Hepatocyte (in vitro differentiated cells): Measurements from ENCODE around the gene IFNL2. TPM values are rescaled to one million over a fixed set of nuclear protein-coding genes. Genes with fewer than 3 reads are reported as not detected.
"Not testable (repeated sequence)": the region's sequence is repeated elsewhere in the genome, so short reads cannot be mapped to it uniquely, and the experiment has no call there.

ENCODE experiments used
- DNase-seq: peaks from one replicate; pipeline ENCODE4 v3.0.0-alpha.2; 2016; ENCODE audit warnings: low spot score
- H2AFZ ChIP-seq: fragments of 200-600 bp; sonication (generic); 2 replicates; pipeline ENCODE4 v1.6.0; 2016; ENCODE audit warnings: antibody characterized with exemption, mild to moderate bottlenecking
- H3K27ac ChIP-seq: fragments of 200-600 bp; sonication (generic); 2 replicates; pipeline ENCODE4 v1.5.1; 2016; ENCODE audit warnings: mild to moderate bottlenecking
- H3K27me3 ChIP-seq: fragments of 200-600 bp; sonication (generic); 2 replicates; pipeline ENCODE4 v1.6.1; 2016
- H3K36me3 ChIP-seq: fragments of 200-600 bp; sonication (generic); replicated peaks from 2 replicates; pipeline ENCODE4 v1.5.1; 2016; ENCODE audit warnings: low read depth; ENCODE audit not compliant: insufficient read depth
- H3K4me1 ChIP-seq: fragments of 200-600 bp; sonication (generic); 2 replicates; pipeline ENCODE4 v1.5.1; 2016; ENCODE audit warnings: mild to moderate bottlenecking, moderate library complexity; ENCODE audit not compliant: insufficient read depth
- H3K4me2 ChIP-seq: fragments of 200-600 bp; sonication (generic); 2 replicates; pipeline ENCODE4 v1.6.0; 2016
- H3K4me3 ChIP-seq: fragments of 200-600 bp; sonication (generic); 2 replicates; pipeline ENCODE4 v1.5.1; 2016; ENCODE audit warnings: mild to moderate bottlenecking
- H3K79me2 ChIP-seq: fragments of 200-600 bp; sonication (generic); 2 replicates; pipeline ENCODE4 v1.6.0; 2017; ENCODE audit warnings: mild to moderate bottlenecking
- H3K9me2 ChIP-seq: fragments of 200-600 bp; sonication (generic); replicated peaks from 2 replicates; pipeline ENCODE4 v1.6.0; 2017; ENCODE audit warnings: mild to moderate bottlenecking; ENCODE audit not compliant: insufficient read depth
- H3K9me3 ChIP-seq: fragments of 200-600 bp; sonication (generic); 2 replicates; pipeline ENCODE4 v1.5.1; 2016; ENCODE audit warnings: low read depth, mild to moderate bottlenecking
- H4K20me1 ChIP-seq: fragments of 200-600 bp; sonication (generic); 2 replicates; pipeline ENCODE4 v1.6.0; 2016; ENCODE audit warnings: mild to moderate bottlenecking; ENCODE audit not compliant: insufficient read depth, poor library complexity, severe bottlenecking
- CTCF ChIP-seq: fragments of 200-600 bp; sonication (generic); IDR thresholded peaks from 2 replicates; pipeline ENCODE4 v1.5.1; 2016; ENCODE audit warnings: antibody characterized with exemption, mild to moderate bottlenecking; ENCODE audit not compliant: poor library complexity
- EZH2 ChIP-seq: fragments of 200-600 bp; sonication (generic); IDR thresholded peaks from 2 replicates; pipeline ENCODE4 v1.6.1; 2016; ENCODE audit warnings: antibody characterized with exemption, mild to moderate bottlenecking, borderline replicate concordance
- EZH2phosphoT487 ChIP-seq: fragments of 200-600 bp; sonication (generic); IDR thresholded peaks from one replicate; pipeline ENCODE4 v1.6.1; 2018; ENCODE audit warnings: antibody characterized with exemption, mild to moderate bottlenecking, low read depth, moderate library complexity; ENCODE audit not compliant: unreplicated experiment, severe bottlenecking
- WGBS: methylation state at CpG from one replicate; pipeline ENCODE4 v1.1.6; 2016; ENCODE audit warnings: low lambda C conversion rate; ENCODE audit errors: missing lambda C conversion rate; 5-methylcytosine and 5-hydroxymethylcytosine counted together
- polyA plus RNA-seq: library from polyadenylated mRNA; unstranded; fragments of >200 nt; fragmentation: Nextera tagmentation; extraction: Ambion mirVana; gene quantifications from 2 replicates; pipeline ENCODE4 v1.2.1, GENCODE V29; 2016
- total RNA-seq: library from RNA; depleted of rRNA; stranded (reverse); fragments of >200 nt; gene quantifications from 2 replicates; pipeline ENCODE4 v1.2.3, GENCODE V29; 2014

Gene IFNL2
- total and polyA plus RNA-seq, 2 experiments from 2014 or later = not detected

DNA sequence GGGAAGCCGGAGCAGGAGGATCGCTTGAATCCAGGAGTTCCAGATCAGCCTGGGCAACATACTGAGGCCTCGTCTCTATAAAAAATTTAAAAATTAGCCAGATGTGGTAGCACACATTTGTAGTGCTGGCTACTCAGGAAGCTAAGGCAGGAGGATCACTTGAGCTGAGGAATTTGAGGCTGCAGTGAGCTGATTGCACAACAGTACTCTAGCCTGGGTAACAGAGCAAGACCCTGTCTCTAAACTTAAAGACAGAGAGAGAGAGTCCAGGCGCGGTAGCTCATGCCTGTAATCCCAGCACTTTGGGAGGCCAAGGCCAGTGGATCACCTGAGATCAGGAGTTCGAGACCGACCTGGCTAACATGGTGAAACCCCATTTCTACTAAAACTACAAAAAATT, 27.8 kb upstream of the IFNL2 start:
- H3K4me3 ChIP-seq = no peak overlapping the region
- H4K20me1 ChIP-seq = no peaks in the 10 kb centered on the region
- DNase-seq = no peak
- no peaks in the 10 kb centered on the region for H3K36me3 ChIP-seq
- H3K4me1 ChIP-seq = peaks cover 7% of the 10 kb centered on the region
- H3K9me2 ChIP-seq = no peaks in the 10 kb centered on the region
- TF ChIP-seq EZH2 (no peak), CTCF (no peak), EZH2phosphoT487 (no peak)
- H3K9me3 ChIP-seq = no peaks in the 10 kb centered on the region
- H3K79me2 ChIP-seq = no peaks in the 10 kb centered on the region
- no peak overlapping the region for H2AFZ ChIP-seq
- H3K27ac ChIP-seq = no peak overlapping the region
- H3K4me2 ChIP-seq = no peak overlapping the region
- WGBS = 93% methylated on average over 7 of the region's 7 CpGs
- H3K27me3 ChIP-seq = no peaks in the 10 kb centered on the region

GRCh38 chr19:39243741-39244140, 24.5 kb upstream of the IFNL2 start:
- not testable (repeated sequence) for H3K36me3 ChIP-seq, H3K79me2 ChIP-seq
- WGBS = 81% methylated on average over 12 of the region's 13 CpGs

DNA sequence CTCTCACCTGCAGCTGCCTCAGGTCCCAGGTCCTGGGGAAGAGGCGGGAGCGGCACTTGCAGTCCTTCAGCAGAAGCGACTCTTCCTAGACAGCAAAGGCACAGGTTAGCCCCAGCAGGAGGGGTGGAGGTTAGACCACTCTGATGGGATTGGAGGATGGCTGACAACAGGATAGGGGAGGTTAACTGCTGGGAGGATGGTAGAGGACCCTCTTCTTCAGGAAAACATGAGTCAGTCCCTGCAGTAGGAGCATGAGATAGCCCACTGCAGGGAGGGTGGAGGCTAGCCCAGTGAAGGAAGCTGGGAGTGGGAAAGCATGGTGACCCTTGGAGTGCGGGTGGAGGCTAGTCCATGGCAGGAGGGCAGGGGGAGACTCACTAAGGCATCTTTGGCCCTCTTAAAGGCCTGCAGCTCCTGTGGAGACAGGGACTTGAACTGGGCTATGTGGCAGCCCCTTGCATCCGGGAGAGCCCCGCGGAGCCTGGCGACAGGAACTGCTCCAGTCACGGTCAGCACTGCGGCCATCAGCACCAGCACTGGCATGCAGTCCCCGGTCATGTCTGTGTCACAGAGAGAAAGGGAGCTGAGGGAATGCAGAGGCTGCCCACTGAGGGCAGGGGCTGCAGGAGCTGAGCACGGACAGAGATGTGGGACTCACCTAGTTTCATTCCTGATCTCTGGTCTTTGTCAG, 23.6 kb upstream of the IFNL2 start, which contains the start of gene IFNL3:
Gene IFNL3 (minus strand): TSS at position 597 of the 691 bp plus-strand sequence. CDS start 39 bp downstream, at position 558.
- not testable (repeated sequence) for H3K27ac ChIP-seq, H3K9me2 ChIP-seq, H2AFZ ChIP-seq, H3K9me3 ChIP-seq, H3K79me2 ChIP-seq, DNase-seq, H3K36me3 ChIP-seq, H3K4me2 ChIP-seq, H4K20me1 ChIP-seq, H3K4me3 ChIP-seq, H3K4me1 ChIP-seq
- WGBS = 92% methylated on average over 9 of the region's 12 CpGs
- H3K27me3 ChIP-seq = peaks cover 22% of the 10 kb centered on the region

More at GRCh38 chr19:39243741-39244140, 24.5 kb upstream of the IFNL2 start:
- not testable (repeated sequence) for H4K20me1 ChIP-seq, H3K4me3 ChIP-seq, H3K4me1 ChIP-seq, H3K9me2 ChIP-seq, H3K9me3 ChIP-seq, H2AFZ ChIP-seq, H3K4me2 ChIP-seq, H3K27ac ChIP-seq, DNase-seq
- H3K27me3 ChIP-seq = peaks cover 14% of the 10 kb centered on the region

- no CpG with 5 or more reads among the region's 1 CpG for WGBS
Observed at GRCh38 chr19:39245166-39245565, 23.0 kb upstream of the IFNL2 start.

GRCh38 chr19:39246951-39247669, 21.1 kb upstream of the IFNL2 start:
- Histone ChIP-seq H4K20me1 (no peaks in the 10 kb centered on the region), H3K9me3 (no peaks in the 10 kb centered on the region), H3K36me3 (no peaks in the 10 kb centered on the region), H3K4me2 (peak overlapping the region; percentile 69), H3K27me3 (peaks cover 29% of the 10 kb centered on the region), H2AFZ (no peak overlapping the region), H3K27ac (no peak overlapping the region), H3K79me2 (no peaks in the 10 kb centered on the region), H3K4me1 (peaks cover 4% of the 10 kb centered on the region), H3K9me2 (no peaks in the 10 kb centered on the region), H3K4me3 (no peak overlapping the region)
- DNase-seq = no peak
- WGBS = 33% methylated on average over 34 of the region's 42 CpGs
- TF ChIP-seq EZH2phosphoT487 (no peak), CTCF (no peak), EZH2 (no peak)

More at GRCh38 chr19:39245166-39245565, 23.0 kb upstream of the IFNL2 start:
- H3K27ac ChIP-seq, H3K79me2 ChIP-seq, H3K4me2 ChIP-seq, H3K4me3 ChIP-seq, H3K9me2 ChIP-seq, DNase-seq, H2AFZ ChIP-seq, H4K20me1 ChIP-seq, H3K36me3 ChIP-seq, H3K9me3 ChIP-seq, H3K4me1 ChIP-seq: not testable (repeated sequence)
- peaks cover 28% of the 10 kb centered on the region for H3K27me3 ChIP-seq
